Measurements from ENCODE around the gene KCNN1.
"Not testable (repeated sequence)": the region's sequence is repeated elsewhere in the genome, so short reads cannot be mapped to it uniquely, and the experiment has no call there.

The KCNN1 gene

DNA sequence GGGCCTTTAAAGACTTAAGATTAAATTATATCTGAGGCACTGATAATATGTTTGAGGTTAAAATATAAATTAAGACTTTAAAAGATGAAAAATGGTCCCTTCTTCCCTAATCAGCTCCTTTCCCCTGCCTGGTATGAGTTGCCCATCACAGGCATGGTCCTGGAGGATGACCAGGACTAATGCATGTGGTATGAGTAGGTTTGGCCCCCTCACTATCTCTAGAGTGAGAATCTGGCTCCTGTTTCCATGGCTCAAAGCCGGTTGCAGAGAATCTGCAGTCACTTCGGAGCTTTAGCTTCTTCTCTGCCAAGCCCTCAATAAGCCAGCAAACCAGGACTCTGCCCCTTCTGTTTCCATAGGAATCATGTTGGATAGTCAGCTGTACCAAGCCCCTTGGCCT is 65.2 kb downstream of the KCNN1 start:
- not testable (repeated sequence) for DNase-seq

DNA sequence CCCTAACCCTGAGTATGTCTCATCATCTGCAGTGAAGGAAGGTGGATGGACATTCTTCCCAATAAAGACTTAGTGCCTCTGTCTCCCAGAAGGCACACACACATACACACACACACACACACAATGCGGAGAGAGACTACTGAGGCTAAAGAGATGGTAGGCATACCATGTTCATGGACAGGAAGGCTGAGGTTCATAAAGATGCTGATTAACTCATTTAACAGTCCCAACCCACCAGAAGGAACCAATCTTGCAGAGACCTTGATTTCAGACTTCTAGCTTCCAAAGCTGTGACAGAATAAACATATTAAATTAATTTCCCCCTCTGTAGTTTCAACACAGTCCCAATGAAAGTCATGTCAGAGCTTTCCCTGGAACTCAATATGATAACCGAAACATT is 74.1 kb downstream of the KCNN1 start:
- DNase-seq: no peak

DNA sequence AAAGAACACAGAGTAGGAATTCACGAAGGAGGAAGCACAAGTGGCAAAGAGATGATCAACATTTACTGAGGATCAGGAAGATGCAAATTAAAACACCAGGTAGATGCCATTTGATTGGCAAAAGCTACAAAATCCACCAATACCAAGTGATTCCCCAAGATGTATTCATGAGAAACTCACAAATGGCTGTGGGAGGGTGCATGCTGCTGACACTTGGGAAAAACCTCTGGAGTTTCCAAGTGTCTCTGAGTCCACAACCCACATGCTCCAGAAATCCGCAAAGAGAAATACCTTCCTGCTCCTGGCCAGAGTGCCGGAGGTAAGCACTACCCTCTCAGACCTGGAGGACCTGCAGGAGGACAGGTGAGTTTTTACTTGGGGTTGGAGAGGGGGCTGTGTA is 76.8 kb downstream of the KCNN1 start:
- DNase-seq: no peak

DNA sequence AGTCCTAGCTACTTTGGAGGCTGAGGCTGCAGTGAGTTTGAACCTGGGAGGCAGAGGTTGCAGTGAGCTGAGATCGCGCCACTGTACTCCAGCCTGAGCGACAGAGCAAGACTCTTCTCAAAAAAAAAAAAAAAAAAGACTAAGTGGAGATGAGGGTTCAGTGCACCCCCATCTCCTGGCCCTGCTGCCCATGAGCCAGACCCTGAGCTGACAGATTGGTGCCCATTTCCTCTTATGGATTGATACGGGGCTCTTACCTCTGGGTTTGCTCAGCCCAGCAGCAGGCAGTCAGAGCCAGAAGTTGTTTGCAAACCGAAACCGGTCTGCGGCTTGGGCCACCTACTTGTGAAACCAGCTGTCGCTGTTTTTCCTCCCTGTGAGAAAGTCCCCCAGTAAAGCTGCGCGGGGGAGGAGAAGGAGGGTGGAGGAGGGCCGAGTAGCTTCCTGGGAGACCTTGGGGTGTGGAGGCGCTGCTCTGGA is 78.0 kb downstream of the KCNN1 start:
- peak; percentile 92 for DNase-seq

DNA sequence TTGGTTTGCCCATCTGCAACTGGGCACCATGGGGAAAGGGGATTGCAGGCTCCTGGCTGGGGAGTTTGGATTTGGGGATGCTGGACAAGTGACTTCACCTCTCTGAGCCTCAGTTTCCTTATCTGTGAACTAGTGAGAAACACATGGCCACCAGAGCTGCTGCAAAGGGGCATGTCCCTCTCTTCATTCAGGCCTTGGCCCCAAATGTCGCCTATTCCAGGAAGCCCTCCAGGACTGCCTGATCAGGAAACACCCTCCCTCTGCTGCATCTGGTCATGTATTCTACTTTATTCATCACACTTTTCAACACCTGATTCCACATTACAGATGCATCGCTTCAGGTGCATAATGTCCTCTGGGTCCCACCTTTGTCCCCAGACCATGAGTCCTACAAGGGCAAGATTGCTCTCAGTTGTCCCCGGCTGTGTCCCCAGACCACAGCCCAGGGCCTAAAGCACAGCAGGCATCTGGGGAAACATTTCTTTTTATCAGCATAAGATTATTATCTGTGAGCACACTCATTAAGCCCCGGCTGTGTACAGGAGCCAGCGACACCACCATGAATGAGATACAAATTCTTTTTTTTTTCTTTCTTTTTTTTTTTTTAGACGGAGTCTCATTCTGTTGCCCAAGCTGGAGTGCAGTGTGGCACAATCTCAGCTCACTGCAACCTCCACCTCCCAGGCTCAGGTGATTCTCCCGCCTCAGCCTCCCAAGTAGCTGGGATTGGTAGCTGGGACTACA is 78.6 kb downstream of the KCNN1 start:
- DNase-seq: no peak

DNA sequence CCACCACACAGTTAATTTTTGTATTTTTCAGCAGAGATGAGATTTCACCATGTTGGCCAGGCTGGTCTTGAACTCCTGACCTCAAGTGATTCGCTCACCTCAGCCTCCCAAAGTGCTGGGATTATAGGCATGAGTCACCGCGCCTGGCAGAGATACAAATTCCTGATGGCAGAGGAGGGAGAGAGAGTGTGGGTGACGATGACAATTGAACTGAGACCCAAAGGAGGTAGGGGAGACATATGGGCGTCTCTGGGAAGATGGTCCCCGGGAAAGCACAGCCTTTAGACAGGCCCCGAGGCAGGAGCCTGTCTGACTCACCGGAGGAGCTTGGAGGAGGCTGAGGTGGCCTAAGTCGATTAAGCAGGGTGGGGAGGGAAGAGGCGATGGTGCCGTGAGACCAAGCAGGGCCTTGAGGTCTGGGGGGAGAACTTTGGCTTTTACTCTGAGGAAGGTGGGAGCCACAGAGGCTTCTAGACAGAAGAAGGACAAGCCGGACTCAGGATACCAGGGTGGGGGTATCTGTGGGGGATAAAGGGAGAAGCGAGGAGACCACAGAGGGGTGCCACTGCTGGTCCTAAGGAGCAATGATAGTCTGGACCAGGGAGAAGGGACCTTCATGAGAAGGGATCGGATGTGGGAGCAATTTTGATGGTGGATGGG is 79.3 kb downstream of the KCNN1 start:
- DNase-seq: peak; percentile 14

DNA sequence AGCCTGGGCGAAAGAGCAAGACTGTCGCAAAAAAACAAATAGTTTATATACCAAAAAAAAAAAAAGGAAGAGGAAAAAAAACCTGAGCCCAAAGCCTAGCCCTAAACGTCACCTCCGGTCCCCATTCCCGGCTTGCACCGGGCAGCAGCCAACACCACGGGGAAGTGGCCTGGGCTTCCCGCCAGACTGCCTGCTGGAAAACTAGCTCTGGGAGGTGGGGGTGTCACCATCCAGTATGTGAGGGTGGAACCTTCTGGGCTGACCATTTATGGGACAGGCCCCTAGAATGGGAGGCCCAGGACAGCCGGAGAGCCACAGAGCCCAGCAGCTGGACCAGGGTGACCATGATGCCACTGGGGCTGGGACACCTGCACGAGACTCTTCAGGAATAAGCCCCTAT is 82.5 kb downstream of the KCNN1 start:
- DNase-seq: no peak
